Epithelial cell of proximal tubule (primary cell): ENCODE results near the gene ENOX1. TPM values are rescaled to one million over a fixed set of nuclear protein-coding genes. Genes with fewer than 3 reads are reported as not detected.

ENCODE experiments used
- DNase-seq: peaks from one replicate; pipeline ENCODE4 v3.0.0-alpha.2; 2011; ENCODE audit warnings: low read depth
- H3K4me3 ChIP-seq: 2 replicates; pipeline ENCODE4 v1.5.1; 2011; ENCODE audit warnings: low read depth, mild to moderate bottlenecking, low read length
- CTCF ChIP-seq: conservative IDR thresholded peaks from 2 replicates; pipeline ENCODE4 v1.5.1; 2012; ENCODE audit warnings: low read depth, mild to moderate bottlenecking, low read length
- total RNA-seq: library from RNA; depleted of rRNA; stranded (reverse); fragments of >200 nt; gene quantifications from 2 replicates; pipeline ENCODE4 v1.2.3, GENCODE V29; 2015

ENOX1 gene
- total RNA-seq, 1 donor from 2014 or later: 0.17 TPM

GRCh38 chr13:43472339-43472738 lies 314.4 kb downstream of the ENOX1 start:
- no peak overlapping the region for H3K4me3 ChIP-seq
- TF ChIP-seq CTCF: no peak
- no peak for DNase-seq

- TF ChIP-seq CTCF: no peak
- DNase-seq: no peak
- no peak overlapping the region for H3K4me3 ChIP-seq
These were observed 316.2 kb downstream of the ENOX1 start for GRCh38 chr13:43470610-43471009.

GRCh38 chr13:43469791-43470190 lies 317.0 kb downstream of the ENOX1 start:
- no peak for DNase-seq
- no peak for TF ChIP-seq CTCF
- no peak overlapping the region for H3K4me3 ChIP-seq

GRCh38 chr13:43464578-43465264 lies 322.1 kb downstream of the ENOX1 start:
- no peak for TF ChIP-seq CTCF
- no peak for DNase-seq
- H3K4me3 ChIP-seq: no peak overlapping the region

- no peak for TF ChIP-seq CTCF
- H3K4me3 ChIP-seq: no peak overlapping the region
- DNase-seq: no peak
These were observed 338.0 kb downstream of the ENOX1 start for GRCh38 chr13:43448605-43449336.

GRCh38 chr13:43446126-43446525 lies 340.6 kb downstream of the ENOX1 start:
- DNase-seq: no peak
- no peak for TF ChIP-seq CTCF
- no peak overlapping the region for H3K4me3 ChIP-seq
